Activated naive CD8-positive, alpha-beta T cell treated with anti-CD3 and anti-CD28 coated beads, Interleukin-2, amount 50 U/mL, for 16 hours (primary cell): ENCODE data around the gene MKLN1.
"Not testable (repeated sequence)": the region's sequence is repeated elsewhere in the genome, so short reads cannot be mapped to it uniquely, and the experiment has no call there.

Source experiments
- DNase-seq: peaks from one replicate; pipeline ENCODE4 v3.0.0-alpha.2; 2020; ENCODE audit warnings: low read depth, low spot score

The MKLN1 gene

GRCh38 chr7:131462715-131463114 lies 135.0 kb downstream of the MKLN1 start:
- DNase-seq: not testable (repeated sequence)

GRCh38 chr7:131466735-131467365 lies 139.2 kb downstream of the MKLN1 start:
- no peak for DNase-seq

- DNase-seq: no peak
Measured at GRCh38 chr7:131467788-131468187, 140.1 kb downstream of the MKLN1 start.

- no peak for DNase-seq
Measured at GRCh38 chr7:131471250-131472004, 143.8 kb downstream of the MKLN1 start.

GRCh38 chr7:131476740-131477139 lies 149.1 kb downstream of the MKLN1 start:
- DNase-seq: no peak

- DNase-seq: no peak
Measured at GRCh38 chr7:131480384-131481315, 153.0 kb downstream of the MKLN1 start.

- no peak for DNase-seq
Measured at GRCh38 chr7:131482800-131483199, 155.1 kb downstream of the MKLN1 start.

GRCh38 chr7:131483586-131483985 lies 155.9 kb downstream of the MKLN1 start:
- no peak for DNase-seq

GRCh38 chr7:131486346-131486745 lies 158.7 kb downstream of the MKLN1 start:
- no peak for DNase-seq

GRCh38 chr7:131487217-131487616 lies 159.5 kb downstream of the MKLN1 start:
- DNase-seq: no peak

GRCh38 chr7:131488361-131488760 lies 160.7 kb downstream of the MKLN1 start:
- no peak for DNase-seq

GRCh38 chr7:131489196-131489595 lies 161.5 kb downstream of the MKLN1 start:
- no peak for DNase-seq

GRCh38 chr7:131489881-131490280 lies 162.2 kb downstream of the MKLN1 start:
- no peak for DNase-seq

GRCh38 chr7:131493081-131493480 lies 165.4 kb downstream of the MKLN1 start:
- DNase-seq: no peak

GRCh38 chr7:131493581-131493980 lies 165.9 kb downstream of the MKLN1 start:
- DNase-seq: no peak

- DNase-seq: no peak
Measured at GRCh38 chr7:131494182-131494581, 166.5 kb downstream of the MKLN1 start.

- no peak for DNase-seq
Measured at GRCh38 chr7:131495669-131496498, 168.2 kb downstream of the MKLN1 start.

GRCh38 chr7:131497454-131497853 lies 169.8 kb downstream of the MKLN1 start:
- no peak for DNase-seq

- no peak for DNase-seq
Measured at GRCh38 chr7:131498237-131498885, 170.7 kb downstream of the MKLN1 start.

- DNase-seq: no peak
Measured at GRCh38 chr7:131499801-131500200, 172.1 kb downstream of the MKLN1 start.

- DNase-seq: no peak
Measured at GRCh38 chr7:131500357-131500756, 172.7 kb downstream of the MKLN1 start.
